HepG2 (cell line): ENCODE data around the gene MUCL3. TPM values are rescaled to one million over a fixed set of nuclear protein-coding genes. Genes with fewer than 3 reads are reported as not detected.

Experiments used
- BCL3 ChIP-seq: sonication (generic); formaldehyde crosslinking; IDR thresholded peaks from 2 replicates; pipeline ENCODE4 v1.5.1; 2020; ENCODE audit warnings: mild to moderate bottlenecking, missing genetic modification reagents, moderate library complexity
- ERF ChIP-seq: IDR thresholded peaks from 2 replicates; pipeline ENCODE4 v1.6.1; 2018; ENCODE audit warnings: missing biosample characterization, missing genetic modification reagents
- FOXO1 ChIP-seq: sonication (generic); formaldehyde crosslinking; IDR thresholded peaks from 2 replicates; pipeline ENCODE4 v1.4.0; 2020; ENCODE audit warnings: missing genetic modification reagents
- KLF13 ChIP-seq: sonication (generic); formaldehyde crosslinking; IDR thresholded peaks from 2 replicates; pipeline ENCODE4 v1.4.0; 2020; ENCODE audit warnings: mild to moderate bottlenecking, missing genetic modification reagents
- SIN3B ChIP-seq: fragments of 150-350 bp; IDR thresholded peaks from 2 replicates; pipeline ENCODE4 v1.6.1; 2014; ENCODE audit warnings: low read length
- SIX1 ChIP-seq: sonication (generic); formaldehyde crosslinking; IDR thresholded peaks from 2 replicates; pipeline ENCODE4 v1.4.0; 2020; ENCODE audit warnings: missing genetic modification reagents, borderline replicate concordance
- STAG1 ChIP-seq: sonication (generic); formaldehyde crosslinking; IDR thresholded peaks from 2 replicates; pipeline ENCODE4 v1.4.0; 2020; ENCODE audit warnings: missing genetic modification reagents
- ZBTB37 ChIP-seq: sonication (generic); formaldehyde crosslinking; IDR thresholded peaks from 2 replicates; pipeline ENCODE4 v1.4.0; 2020; ENCODE audit warnings: mild to moderate bottlenecking, missing genetic modification reagents
- ZBTB40 ChIP-seq, 2 experiments: fragments of 450-650 bp in 1 of 2; sonication (generic) in 1 of 2; formaldehyde crosslinking in 1 of 2; IDR thresholded peaks; 2 replicates each; pipeline versions ENCODE4 v1.6.1 to v1.8.0; 2016 to 2022; ENCODE audit warnings: antibody characterized with exemption in 1 of 2, mild to moderate bottlenecking in 1 of 2, missing genetic modification reagents in 1 of 2
- ZMYM3 ChIP-seq: sonication (generic); formaldehyde crosslinking; IDR thresholded peaks from 2 replicates; pipeline ENCODE4 v1.5.1; 2020; ENCODE audit warnings: mild to moderate bottlenecking, missing genetic modification reagents
- ZNF143 ChIP-seq: sonication (generic); formaldehyde crosslinking; IDR thresholded peaks from 2 replicates; pipeline ENCODE4 v1.4.0; 2020; ENCODE audit warnings: missing genetic modification reagents
- ZNF614 ChIP-seq: IDR thresholded peaks from 2 replicates; pipeline ENCODE4 v1.6.1; 2018; ENCODE audit warnings: missing biosample characterization, missing genetic modification reagents, inconsistent platforms, borderline replicate concordance
- ZNF775 ChIP-seq: sonication (generic); formaldehyde crosslinking; IDR thresholded peaks from 2 replicates; pipeline ENCODE4 v1.4.0; 2020; ENCODE audit warnings: missing genetic modification reagents, mild to moderate bottlenecking, moderate library complexity, borderline replicate concordance
- polyA plus RNA-seq, 8 experiments: library from polyadenylated mRNA; depleted of rRNA in 3 of 8; stranded (reverse) in 7 of 8; unstranded in 1 of 8; fragments of >200 nt; fragmentation: Illumina TruSeq in 4 of 8; extraction: Trizol in 4 of 8; gene quantifications; 2 replicates each; pipeline versions ENCODE4 v1.2.1 to v1.2.3, GENCODE V29; 2011 to 2016; ENCODE audit warnings: low read depth in 4 of 8, missing spikeins in 1 of 8, mixed read lengths in 1 of 8; ENCODE audit not compliant: insufficient read depth in 1 of 8
- total RNA-seq, 5 experiments: library from RNA; depleted of rRNA; stranded (reverse); fragments of >200 nt; fragmentation: Illumina TruSeq; extraction: Trizol; gene quantifications; 2 replicates each; pipeline ENCODE4 v1.2.3, GENCODE V29; 2016; ENCODE audit warnings: low read depth in 1 of 5
- TF ChIP-seq, protein P1 (sequence below), 2 experiments: sonication (generic) in 1 of 2; formaldehyde crosslinking in 1 of 2; IDR thresholded peaks; 2 replicates each; pipeline versions ENCODE4 v1.4.0 to v1.6.1; 2018 to 2020; ENCODE audit warnings: missing genetic modification reagents in 2 of 2, borderline replicate concordance in 1 of 2, low read depth in 1 of 2, mild to moderate bottlenecking in 1 of 2, missing biosample characterization in 1 of 2

MUCL3 gene
- total and polyA plus RNA-seq, 2 of the 13 experiments (the other 11 are each of a cell fraction or from before 2014, with no cell fraction given): not detected

GRCh38 chr6:30914076-30914853 lies 26.5 kb upstream of the MUCL3 start, which contains the start of gene VARS2 (continued):
- TF ChIP-seq BCL3 (CRISPR knock-in tag) (peak; percentile 94), ERF (CRISPR knock-in tag) (peak; percentile 85), ZNF614 (CRISPR knock-in tag) (peak; percentile 91; the same call in 1 of the 2 replicates), ZMYM3 (peak; percentile 58; the same call in 1 of the 2 replicates), SIN3B (peak; percentile 20; the same call in 1 of the 2 replicates), ZNF775 (CRISPR knock-in tag) (0 out of 2 replicates have a peak, but pooled peaks have one; percentile 26), ZBTB37 (CRISPR knock-in tag) (no peak), FOXO1 (CRISPR knock-in tag) (peak; percentile 57; the same call in 1 of the 2 replicates), ZBTB40 (IDR thresholded peaks at IDR 0.05) (no peak), ZBTB40 (CRISPR knock-in tag; IDR thresholded peaks at IDR 0.05) (peak; percentile 96), ZNF143 (CRISPR knock-in tag) (peak; percentile 86), KLF13 (CRISPR knock-in tag) (no peak), STAG1 (CRISPR knock-in tag) (peak; percentile 68), SIX1 (CRISPR knock-in tag) (0 out of 2 replicates have a peak, but pooled peaks have one; percentile 23)
- TF ChIP-seq, protein P1, sequence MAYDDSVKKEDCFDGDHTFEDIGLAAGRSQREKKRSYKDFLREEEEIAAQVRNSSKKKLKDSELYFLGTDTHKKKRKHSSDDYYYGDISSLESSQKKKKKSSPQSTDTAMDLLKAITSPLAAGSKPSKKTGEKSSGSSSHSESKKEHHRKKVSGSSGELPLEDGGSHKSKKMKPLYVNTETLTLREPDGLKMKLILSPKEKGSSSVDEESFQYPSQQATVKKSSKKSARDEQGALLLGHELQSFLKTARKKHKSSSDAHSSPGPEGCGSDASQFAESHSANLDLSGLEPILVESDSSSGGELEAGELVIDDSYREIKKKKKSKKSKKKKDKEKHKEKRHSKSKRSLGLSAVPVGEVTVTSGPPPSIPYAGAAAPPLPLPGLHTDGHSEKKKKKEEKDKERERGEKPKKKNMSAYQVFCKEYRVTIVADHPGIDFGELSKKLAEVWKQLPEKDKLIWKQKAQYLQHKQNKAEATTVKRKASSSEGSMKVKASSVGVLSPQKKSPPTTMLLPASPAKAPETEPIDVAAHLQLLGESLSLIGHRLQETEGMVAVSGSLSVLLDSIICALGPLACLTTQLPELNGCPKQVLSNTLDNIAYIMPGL (CRISPR knock-in tag; IDR thresholded peaks at IDR 0.05; ENCODE audit: borderline replicate concordance in 1 of 2, low read depth in 1 of 2): peak; percentile 99
